HFF-Myc (cell line): ENCODE results near the gene SH3RF1.

ENCODE experiments used
- DNase-seq: peaks from one replicate; pipeline ENCODE4 v3.0.0-alpha.2; 2011; ENCODE audit warnings: low read depth; ENCODE audit errors: extremely low read depth
- H3K4me3 ChIP-seq: replicated peaks from 2 replicates; pipeline ENCODE4 v1.5.1; 2011; ENCODE audit warnings: low read depth, mild to moderate bottlenecking, control low read depth, low read length
- TF ChIP-seq, protein P1 (sequence below): IDR thresholded peaks from 2 replicates; pipeline ENCODE4 v1.5.1; 2012; ENCODE audit warnings: mild to moderate bottlenecking, low read depth, low read length, control low read depth; ENCODE audit errors: missing control alignments

Gene SH3RF1

GRCh38 chr4:169079942-169080827 lies 190.6 kb downstream of the SH3RF1 start:
- no peak for DNase-seq
- TF ChIP-seq, protein P1, sequence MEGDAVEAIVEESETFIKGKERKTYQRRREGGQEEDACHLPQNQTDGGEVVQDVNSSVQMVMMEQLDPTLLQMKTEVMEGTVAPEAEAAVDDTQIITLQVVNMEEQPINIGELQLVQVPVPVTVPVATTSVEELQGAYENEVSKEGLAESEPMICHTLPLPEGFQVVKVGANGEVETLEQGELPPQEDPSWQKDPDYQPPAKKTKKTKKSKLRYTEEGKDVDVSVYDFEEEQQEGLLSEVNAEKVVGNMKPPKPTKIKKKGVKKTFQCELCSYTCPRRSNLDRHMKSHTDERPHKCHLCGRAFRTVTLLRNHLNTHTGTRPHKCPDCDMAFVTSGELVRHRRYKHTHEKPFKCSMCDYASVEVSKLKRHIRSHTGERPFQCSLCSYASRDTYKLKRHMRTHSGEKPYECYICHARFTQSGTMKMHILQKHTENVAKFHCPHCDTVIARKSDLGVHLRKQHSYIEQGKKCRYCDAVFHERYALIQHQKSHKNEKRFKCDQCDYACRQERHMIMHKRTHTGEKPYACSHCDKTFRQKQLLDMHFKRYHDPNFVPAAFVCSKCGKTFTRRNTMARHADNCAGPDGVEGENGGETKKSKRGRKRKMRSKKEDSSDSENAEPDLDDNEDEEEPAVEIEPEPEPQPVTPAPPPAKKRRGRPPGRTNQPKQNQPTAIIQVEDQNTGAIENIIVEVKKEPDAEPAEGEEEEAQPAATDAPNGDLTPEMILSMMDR: no peak
- no peak overlapping the region for H3K4me3 ChIP-seq

DNA sequence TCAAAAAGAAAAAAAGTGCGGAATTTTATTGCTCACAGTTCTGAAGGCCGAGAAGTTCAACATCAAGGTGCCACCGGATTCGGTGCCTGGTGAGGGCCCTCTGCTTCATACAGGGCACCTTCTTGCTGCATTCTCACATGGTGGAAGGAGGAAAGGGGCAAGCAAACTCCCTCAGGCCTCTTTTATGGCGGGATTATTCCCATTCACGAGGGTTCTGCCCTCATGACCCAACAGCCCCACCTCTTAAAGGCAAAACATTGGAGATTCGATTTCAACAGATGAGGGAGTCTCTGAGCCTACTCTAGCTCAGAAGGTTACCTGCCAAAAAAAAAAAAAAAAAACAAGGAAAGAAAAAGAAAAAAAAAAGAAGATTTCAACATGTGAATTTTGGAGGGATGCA lies 196.6 kb downstream of the SH3RF1 start:
- DNase-seq: no peak
- TF ChIP-seq, protein P1: no peak

DNA sequence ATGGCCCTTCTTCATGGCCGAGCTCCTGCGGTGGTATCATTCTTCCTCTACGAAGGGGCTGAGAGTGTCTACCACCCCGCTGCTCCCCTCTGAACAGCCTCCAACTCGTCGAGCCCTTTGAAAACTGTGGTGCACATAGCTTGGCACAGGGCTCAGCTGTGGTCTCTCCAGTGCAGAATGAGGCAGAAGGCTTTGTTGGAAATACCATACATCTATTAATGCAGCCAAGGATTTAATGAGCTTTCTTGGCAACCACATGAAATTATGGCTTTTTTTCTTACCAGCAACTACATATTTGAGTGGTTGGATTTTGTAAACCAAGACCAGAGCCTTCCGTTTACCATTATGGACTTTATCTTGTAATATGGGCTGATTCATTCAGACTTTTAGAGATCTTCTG lies 199.0 kb downstream of the SH3RF1 start:
- DNase-seq: no peak
- TF ChIP-seq, protein P1: no peak
- no peak overlapping the region for H3K4me3 ChIP-seq

More for the DNA sequence above, 196.6 kb downstream of the SH3RF1 start:
- no peak overlapping the region for H3K4me3 ChIP-seq

- no peak overlapping the region for H3K4me3 ChIP-seq
- no peak for DNase-seq
- TF ChIP-seq, protein P1: no peak
Observed at GRCh38 chr4:169070895-169071218, 199.9 kb downstream of the SH3RF1 start.

- peak; percentile 37 for DNase-seq
- H3K4me3 ChIP-seq: no peak overlapping the region
- TF ChIP-seq, protein P1: no peak
Observed at GRCh38 chr4:169070071-169070894, 200.5 kb downstream of the SH3RF1 start.

DNA sequence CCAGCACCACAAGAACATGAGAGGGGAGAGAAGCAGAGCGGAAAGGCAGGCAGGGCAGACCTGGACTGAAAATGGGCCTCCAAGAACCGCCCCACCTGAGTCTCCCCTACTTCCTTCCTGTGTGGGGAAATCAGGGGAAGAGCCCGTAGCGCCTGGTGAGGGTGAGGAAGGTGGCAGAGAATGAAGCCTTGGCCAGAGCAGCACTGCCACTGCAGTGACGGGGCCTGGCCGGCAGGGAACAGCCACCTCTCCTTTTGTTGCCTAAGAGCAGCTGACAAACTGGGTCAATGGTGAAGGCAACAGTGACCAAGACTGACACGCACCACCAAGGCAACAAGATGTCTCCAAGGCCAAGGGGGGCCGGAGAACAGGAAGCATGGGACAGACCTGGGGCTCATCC lies 202.3 kb downstream of the SH3RF1 start:
- DNase-seq: no peak
- no peak overlapping the region for H3K4me3 ChIP-seq
- TF ChIP-seq, protein P1: no peak
